Brain microvascular endothelial cell (primary cell): ENCODE measurements around the gene HLCS.

Experiments used
- DNase-seq: peaks from one replicate; pipeline ENCODE4 v3.0.0-alpha.2; 2020
- H3K27ac ChIP-seq: fragments of 250-450 bp; sonication (Bioruptor Pico); 2 replicates; pipeline ENCODE4 v1.5.1; 2020; ENCODE audit warnings: mild to moderate bottlenecking, moderate library complexity
- H3K27me3 ChIP-seq: fragments of 250-450 bp; sonication (Bioruptor Pico); replicated peaks from 2 replicates; pipeline ENCODE4 v1.5.1; 2020; ENCODE audit warnings: mild to moderate bottlenecking
- H3K36me3 ChIP-seq: fragments of 250-450 bp; sonication (Bioruptor Pico); replicated peaks from 2 replicates; pipeline ENCODE4 v1.5.1; 2020; ENCODE audit warnings: mild to moderate bottlenecking
- H3K4me3 ChIP-seq: 2 replicates; pipeline ENCODE4 v1.5.1; 2011; ENCODE audit warnings: low read depth, mild to moderate bottlenecking, control low read depth, low read length, moderate library complexity
- CTCF ChIP-seq: IDR thresholded peaks from 2 replicates; pipeline ENCODE4 v1.5.1; 2011; ENCODE audit warnings: low read depth, mild to moderate bottlenecking, moderate library complexity, low read length, control low read depth, inconsistent platforms; ENCODE audit errors: missing control alignments
- in situ Hi-C: cut with HindIII; loops from 2 replicates; pipeline ENCODE4 v1.10.0; 2017; ENCODE audit warnings: low sequenced_read_pairs, low pct_ligation_motif_present

The HLCS gene

GRCh38 chr21:36709868-36710728 is 256.4 kb downstream of the HLCS start:
- H3K27me3 ChIP-seq = peaks cover 94% of the 10 kb centered on the region
- no peak for TF ChIP-seq CTCF
- DNase-seq = no peak
- H3K4me3 ChIP-seq = no peak overlapping the region
- in situ Hi-C loops = no loop called here
- H3K36me3 ChIP-seq = no peaks in the 10 kb centered on the region
- no peak overlapping the region for H3K27ac ChIP-seq

GRCh38 chr21:36709030-36709867 is 257.2 kb downstream of the HLCS start:
- H3K27ac ChIP-seq = no peak overlapping the region
- DNase-seq = no peak
- no peaks in the 10 kb centered on the region for H3K36me3 ChIP-seq
- in situ Hi-C loops = no loop called here
- no peak for TF ChIP-seq CTCF
- no peak overlapping the region for H3K4me3 ChIP-seq
- H3K27me3 ChIP-seq = peaks cover 94% of the 10 kb centered on the region

GRCh38 chr21:36708286-36709029 is 258.0 kb downstream of the HLCS start:
- Histone ChIP-seq H3K27me3 (peaks cover 95% of the 10 kb centered on the region), H3K36me3 (no peaks in the 10 kb centered on the region), H3K4me3 (no peak overlapping the region), H3K27ac (no peak overlapping the region)
- in situ Hi-C loops = no loop called here
- TF ChIP-seq CTCF = no peak
- DNase-seq = no peak

- no peak for DNase-seq
- Histone ChIP-seq H3K27ac (no peak overlapping the region), H3K36me3 (no peaks in the 10 kb centered on the region), H3K27me3 (peaks cover 95% of the 10 kb centered on the region), H3K4me3 (no peak overlapping the region)
- TF ChIP-seq CTCF = no peak
- in situ Hi-C loops = no loop called here
These were observed 258.6 kb downstream of the HLCS start for GRCh38 chr21:36707763-36708285.

- peaks cover 94% of the 10 kb centered on the region for H3K27me3 ChIP-seq
- in situ Hi-C loops = no loop called here
These were observed 259.3 kb downstream of the HLCS start for GRCh38 chr21:36706951-36707762.

More at GRCh38 chr21:36706951-36707762, 259.3 kb downstream of the HLCS start:
- Histone ChIP-seq H3K4me3 (no peak overlapping the region), H3K27ac (no peak overlapping the region), H3K36me3 (no peaks in the 10 kb centered on the region)
- no peak for DNase-seq
- peak; percentile 41 for TF ChIP-seq CTCF
